Activated CD8-positive, alpha-beta memory T cell treated with anti-CD3 and anti-CD28 coated beads for 24 hours (primary cell): ENCODE measurements around the gene POLR1A.

ENCODE experiments used
- DNase-seq: peaks from one replicate; pipeline ENCODE4 v3.0.0-alpha.2; 2020

The POLR1A gene

DNA sequence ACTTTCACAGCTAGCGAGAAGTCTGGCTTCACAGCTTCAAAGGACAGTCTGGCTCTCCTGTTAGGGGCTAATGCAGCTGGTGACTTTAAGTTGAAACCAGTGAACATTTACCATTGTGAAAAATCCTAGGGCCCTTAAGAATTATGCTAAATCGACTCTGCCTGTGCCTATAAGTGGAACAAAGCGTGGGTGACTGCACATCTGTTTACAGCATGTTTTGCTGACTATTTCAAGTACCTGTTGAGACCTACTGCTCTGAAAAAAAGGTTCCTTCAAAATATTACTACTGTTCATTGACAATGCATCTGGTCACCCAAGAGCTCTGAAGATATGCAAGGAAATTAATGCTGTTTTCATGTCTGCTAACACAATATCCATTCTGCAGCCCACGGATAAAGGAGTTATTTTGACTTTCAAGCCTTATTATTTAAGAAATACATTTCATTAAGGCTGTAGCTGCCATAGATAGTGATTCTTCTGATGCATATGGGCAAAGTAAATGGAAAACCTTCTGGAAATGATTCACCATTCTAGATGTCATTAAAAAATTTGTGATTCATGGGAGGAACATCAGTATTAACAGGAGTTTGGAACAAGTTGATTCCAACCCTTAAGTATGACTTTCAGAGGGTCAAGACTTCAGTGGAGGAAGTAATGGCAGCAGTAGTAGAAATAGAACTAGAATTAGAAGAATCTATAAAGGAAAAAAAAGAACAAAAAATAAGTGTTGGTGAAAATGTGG is 48.9 kb downstream of the POLR1A start:
- DNase-seq = no peak

DNA sequence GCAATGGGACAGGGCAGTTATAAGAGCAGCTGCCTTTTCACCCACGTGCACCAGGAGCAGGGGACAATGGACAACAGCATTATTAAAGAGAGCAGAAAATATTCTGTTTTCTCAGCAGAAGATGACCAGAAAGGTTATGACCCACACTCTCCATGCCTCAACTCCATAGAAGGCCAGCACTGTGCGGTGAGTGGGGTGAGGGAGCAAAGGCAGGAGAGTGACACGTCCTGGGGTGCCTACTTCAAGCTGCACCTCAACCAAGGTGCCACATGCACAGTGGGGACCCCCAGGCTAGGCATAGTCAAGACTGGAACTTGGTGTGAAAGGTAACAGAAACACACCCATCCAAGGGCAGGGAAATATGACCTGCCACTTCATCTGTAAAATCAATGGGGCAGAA is 50.4 kb downstream of the POLR1A start:
- DNase-seq = no peak

DNA sequence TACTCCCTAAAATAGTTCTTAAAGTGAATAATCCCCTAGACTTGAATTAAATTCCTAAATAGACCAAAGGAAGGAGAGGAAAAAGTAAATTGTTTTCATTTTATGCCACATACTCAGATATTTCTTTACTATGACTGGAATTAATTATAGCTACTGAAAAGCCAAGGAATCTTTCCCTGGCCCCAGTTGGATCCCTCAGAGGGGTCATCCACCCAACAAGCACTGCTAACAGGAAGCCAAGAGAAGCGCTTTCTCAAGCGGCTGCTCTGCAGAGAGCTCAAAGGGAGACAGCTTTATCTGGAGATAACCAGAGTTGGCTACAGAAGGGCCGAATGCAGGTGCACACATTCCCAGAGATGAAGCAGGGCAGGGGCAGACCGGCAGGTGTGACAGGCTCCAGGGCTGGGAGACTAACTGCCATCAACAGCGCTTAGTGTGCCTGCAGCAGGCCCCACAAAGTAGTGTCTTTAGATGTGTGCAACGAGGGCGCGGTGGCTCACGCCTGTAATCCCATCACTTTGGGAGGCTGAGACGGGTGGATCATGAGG is 51.1 kb downstream of the POLR1A start:
- no peak for DNase-seq

DNA sequence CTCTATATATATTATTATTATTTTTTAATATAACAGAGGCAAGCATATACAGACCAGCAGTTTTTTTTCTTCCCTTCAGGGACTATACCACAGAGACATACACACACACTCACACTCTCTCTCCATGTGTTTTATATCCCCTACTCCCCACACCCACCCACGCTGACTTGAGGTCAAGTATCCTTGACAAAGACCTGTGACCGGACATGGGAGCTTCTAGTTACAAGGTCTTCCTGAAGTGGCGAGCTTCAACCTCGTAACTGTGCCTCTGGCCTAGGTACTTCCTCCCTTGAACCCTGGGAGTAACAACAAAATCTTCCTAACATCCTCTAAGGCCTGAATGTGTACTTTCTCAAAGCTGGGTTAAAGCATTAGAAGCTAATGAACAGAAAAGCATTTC is 52.5 kb downstream of the POLR1A start:
- peak; percentile 9 for DNase-seq

DNA sequence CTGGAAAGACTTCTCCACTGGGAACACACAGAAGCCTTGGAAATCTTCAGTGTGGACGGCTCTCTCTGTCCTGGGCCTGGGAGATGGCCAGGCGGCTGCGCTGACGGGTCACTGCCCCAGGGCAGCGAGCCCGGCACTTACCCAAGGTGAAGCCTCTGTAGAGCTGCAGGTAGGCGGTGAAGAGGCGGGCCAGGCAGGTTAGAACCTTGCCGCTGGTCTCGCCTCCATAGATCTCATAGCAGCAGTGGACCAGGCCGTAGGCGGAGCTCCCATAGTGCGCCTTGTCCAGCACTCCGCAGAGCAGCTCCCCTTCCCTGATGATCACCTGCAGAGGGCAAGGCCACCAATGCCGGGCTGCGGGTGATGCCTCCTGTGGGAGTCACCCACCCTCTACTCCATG is 53.0 kb downstream of the POLR1A start:
- no peak for DNase-seq

DNA sequence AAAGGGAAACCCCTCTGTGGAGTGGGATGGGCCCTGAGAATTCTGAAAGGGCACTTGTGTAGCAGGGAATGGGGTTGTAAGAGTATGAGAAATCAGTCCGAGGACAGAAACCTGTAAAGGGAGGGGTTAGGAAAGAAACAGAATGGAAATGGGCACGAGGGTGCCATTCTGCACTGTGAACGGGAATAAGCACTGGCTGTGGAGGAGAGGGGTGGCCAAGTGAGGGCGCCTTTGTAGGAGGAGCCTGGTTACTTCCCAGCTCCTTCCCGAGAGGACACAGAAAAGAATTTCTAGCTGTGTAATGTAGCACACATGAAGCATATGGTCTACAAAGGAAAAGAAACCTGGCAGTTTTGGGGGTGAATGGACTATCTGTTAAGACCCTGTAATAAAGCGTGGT is 53.4 kb downstream of the POLR1A start:
- DNase-seq = no peak

DNA sequence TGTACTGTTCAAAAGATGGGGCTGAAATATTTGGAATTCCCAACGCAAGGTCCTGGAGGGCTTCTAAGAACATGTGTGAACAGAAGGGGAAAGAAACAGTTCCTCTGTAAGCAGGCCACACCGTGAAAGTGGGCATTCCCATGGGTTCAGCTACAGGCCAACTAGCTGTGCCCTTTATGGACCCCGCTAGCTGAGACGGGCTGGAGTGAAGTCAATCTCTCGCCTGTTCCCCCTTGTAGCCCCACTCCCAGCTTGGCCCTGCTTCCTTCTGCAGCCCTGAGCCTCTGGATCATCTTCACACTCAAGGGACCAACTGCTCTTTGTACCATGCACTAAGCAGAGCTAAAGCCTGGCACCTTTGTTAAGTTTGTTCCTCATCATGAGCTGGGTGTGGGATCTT is 55.4 kb downstream of the POLR1A start:
- DNase-seq = no peak

DNA sequence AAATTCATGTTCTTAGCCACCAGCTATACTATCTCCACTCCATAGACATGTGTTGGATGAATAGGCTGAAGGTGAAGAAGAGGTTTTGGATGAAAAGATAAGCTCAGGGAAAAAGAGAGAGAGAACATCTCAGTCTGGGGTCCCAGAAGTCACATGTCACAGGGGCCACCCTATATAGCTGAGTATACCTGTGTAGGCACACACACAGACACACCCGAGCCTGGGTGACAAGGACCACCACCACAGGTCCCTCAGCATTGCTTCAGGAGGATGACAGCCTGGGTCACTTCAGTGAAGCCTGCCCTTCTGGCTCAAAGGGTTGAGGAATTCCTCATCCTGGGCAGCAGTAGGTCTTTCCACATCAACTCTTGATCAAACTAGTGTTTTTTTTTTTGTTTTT is 56.2 kb downstream of the POLR1A start:
- DNase-seq = no peak

DNA sequence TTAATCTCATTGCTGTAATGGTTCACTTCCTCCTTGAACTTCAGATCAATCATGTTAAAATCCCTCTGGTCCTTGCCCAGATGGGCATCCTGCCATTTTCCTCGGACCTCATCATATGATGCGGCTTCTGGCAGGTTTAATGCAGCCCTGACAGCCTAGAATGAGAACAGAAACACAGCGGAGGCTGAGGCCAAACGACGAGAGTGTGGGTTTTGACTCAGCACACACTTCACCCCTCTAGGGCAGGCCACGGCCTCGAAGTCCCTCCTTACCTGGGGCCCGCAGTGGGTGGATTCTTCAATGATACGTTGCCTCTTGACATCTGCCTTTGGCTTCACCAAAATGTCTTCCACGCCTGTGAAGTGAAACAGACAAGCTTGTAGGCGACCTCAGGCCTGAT is 56.8 kb downstream of the POLR1A start:
- no peak for DNase-seq

DNA sequence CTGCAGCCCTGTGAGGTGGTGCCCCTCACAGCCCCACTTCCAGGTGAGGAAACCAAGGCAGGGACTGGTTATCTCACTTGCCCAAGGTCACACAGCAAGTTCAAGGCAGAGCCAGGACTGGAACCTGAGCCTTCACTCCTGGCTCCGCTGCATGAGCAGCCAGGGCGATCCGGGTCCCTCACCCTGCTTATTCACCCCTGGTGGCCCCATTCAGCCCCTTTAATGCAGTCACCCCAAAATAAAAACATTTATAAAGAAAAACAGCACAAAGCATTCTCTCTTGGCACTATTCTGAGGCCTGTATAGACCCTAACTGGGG is 57.3 kb downstream of the POLR1A start:
- DNase-seq = no peak

DNA sequence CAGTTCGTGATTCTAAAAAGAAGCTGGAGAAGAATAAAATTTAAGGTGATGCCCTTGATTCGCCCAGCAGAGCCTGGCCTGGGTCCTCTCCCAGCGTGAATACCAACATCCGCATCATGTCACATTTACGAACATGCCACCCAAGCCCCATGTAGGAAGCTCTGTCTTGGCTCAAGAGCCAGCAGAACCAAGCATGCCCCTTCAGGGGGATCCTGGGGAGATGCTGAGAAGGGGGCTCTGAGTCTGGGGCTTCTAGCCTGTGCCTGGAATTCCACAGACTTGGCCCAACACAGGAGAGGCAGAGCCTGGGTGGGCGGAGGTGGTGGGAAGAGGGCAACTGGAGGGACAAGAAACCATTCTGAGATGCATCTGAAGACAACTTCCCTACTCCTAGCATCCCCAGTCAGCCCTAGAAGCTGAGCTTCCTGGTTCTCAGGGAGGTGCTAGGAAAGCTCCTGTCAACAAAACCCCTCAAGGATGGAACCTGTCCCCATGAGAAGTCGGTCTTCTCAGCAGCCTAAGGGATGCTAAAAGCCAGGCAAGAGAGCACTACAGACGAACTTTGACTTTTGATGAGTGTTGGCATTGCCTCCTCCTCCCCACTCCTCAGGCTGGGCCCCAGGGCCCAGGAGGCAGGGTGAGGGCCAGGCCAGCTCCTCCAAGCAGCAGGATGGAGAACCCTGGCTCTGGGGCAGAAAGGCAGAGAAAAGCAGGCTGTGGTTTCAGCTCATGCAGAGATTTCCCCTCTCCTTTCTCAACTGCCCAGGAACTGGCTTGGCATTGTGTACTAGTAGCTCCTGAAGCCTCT is 57.9 kb downstream of the POLR1A start:
- DNase-seq = peak; percentile 46

DNA sequence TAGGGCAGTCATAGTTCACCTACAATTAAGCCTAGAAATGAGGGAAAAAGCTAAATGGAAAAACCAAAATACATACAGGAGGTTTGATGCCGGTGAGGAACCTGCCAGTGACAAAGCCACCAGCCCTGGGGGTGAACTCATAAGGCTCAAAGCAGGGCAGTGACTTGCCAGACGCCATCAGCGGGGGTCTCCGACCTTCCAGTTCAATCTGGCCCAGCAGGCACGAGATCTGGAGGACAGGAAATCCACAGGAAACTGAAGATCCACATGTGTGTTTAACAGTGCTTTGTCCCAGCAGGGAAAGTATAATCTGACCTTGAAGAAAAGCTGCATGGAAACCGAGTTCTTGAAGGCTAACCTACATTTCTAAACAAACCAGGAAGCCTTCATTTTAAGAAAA is 60.1 kb downstream of the POLR1A start:
- DNase-seq = peak; percentile 17

DNA sequence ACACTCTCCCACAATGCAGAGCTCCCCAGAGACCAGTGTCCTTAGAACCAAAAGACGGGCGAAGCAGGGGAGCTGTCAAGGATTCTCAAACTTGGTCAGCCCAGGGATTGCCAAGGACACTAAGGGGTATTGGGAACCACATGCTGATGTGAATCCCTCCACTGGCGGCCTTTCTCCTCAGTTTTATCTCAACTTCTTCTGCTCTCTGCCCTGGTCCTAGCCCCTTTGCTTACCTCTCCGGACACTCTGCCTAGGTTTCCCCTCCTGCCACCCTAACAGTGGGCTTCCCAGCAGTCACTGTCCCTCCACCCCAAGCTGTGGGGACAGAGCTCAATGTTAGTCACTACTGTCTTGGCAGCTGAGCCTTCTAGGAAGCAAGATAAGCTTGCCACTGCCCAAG is 61.1 kb downstream of the POLR1A start:
- DNase-seq = no peak

DNA sequence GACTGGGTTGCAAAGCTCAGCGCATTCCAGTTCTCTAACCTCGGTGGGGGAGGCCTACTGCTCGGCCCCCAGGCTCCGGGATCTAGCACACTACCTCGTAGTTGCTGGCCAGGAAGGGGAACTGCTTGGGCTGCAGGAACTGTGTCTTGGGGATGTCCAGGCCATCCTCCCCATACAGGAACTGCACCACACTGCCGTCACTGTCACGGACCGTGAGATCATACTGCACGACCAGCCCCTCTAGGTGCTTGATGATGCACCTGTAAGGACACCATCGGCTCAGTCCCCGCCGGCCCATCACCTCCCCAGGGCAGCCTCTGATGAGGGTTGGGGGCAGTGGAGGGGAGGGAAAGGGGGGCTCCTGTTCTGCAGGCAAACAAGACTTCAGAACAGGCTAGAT is 61.6 kb downstream of the POLR1A start:
- DNase-seq = peak; percentile 41

DNA sequence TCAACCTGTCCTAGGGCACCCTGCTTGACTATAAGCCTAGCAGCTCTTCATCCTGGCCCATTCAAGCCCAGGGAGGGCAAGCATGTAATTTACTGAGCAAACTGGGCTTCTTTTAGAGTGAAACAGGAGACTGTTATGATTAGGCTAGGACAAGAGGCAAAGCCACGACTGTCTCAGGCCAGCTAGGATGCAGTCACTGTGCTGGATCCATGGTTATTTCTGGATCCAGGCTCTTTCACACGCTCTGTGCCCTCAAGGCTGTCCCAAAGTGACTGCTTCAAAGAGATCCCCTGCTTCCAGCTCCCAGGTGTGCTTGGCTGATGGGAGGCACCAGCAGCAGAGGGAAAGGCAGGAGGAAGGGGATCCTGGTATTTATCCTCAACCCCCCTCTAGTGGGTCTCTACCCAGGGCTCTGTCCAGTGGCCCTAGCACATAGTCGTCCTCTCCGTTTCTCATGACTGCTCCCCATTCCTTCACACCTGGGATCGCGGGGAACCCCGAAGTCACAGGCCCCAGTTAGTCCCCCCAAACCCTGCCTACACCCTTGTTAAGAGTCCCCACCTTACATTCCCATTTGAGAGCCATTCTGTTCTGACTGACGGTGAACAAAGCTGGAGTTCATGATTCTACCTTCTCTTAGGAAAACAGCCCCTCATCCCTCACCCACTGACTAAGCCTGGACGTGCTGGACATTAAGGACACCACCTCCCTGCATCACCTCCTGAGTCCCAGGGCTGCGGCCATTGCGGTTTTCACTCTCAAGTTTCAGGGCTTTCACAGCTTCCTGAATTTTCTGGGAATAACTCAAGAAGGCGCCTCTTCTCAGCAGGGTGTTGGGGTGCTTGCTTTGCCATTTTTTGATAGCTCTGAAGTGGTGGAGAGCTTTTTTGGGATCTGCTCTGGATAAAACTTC is 63.2 kb downstream of the POLR1A start:
- peak; percentile 48 for DNase-seq

DNA sequence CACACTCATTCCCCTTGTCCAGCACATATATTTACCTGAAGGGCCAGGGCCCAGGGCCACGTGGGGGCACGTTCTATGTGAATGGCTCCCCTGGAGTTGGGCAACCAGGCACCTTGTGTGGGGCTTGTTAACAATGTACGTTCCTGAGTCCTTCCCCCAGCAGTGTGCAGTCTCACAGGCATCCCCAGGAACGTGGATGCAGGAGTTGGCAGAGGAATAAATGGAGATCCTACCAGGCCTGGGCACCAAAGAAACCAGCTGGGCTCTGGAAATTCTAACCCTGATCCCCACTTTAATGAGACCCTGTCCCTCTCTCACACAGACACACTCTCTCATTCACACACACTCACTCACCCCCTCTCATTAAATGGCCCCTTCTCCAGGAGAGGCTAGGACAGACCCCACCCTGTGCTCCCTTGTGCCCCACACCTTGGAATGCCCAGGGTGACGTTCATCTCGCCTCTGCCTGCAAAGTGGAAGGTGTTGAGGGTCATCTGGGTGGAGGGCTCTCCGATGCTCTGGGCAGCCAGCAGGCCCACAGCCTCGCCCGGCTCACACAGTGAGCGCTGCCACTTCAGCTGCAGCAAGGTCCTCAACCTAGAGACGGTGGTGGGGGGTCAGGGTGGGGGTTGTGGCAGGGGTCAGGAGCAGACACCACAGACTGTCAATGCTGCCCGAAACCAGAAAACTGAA is 65.6 kb downstream of the POLR1A start:
- DNase-seq = peak; percentile 60

DNA sequence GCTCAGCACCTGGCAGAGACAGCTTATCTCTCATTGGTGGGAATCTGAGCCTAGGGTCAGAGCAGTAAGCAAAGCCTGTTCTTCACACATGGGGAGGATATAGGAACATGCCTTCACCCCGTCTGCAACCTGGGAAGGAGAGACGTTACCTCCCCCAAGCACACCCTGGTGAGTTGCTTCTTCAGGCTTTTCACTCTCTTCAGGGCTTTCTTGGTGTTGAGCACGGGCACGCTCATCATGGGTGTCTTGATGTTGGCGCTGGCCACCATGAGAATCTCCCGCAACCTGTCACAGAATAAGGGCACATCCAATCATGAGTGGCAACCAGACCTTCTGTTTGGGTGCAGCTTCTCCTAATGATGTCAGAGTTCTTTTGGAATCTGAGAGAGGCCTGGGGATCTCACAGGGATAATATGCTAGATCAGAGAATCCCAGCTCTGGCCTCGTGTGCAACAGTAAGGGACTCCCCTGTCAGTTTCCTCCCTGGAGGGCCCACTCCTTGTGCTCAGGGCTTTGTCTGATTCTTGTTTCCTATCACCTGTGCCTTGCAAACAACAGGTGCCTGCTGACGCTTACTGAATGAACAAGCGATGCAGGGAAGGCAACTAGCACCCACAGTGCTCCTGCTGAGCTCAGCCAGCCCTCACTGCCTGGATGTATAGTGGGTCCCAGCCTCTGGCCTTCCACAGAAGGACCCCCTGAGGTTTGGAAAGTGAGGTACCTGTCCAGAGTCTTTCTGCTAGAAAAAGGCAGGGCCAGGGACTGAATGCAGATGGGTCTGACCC is 66.3 kb downstream of the POLR1A start:
- DNase-seq = no peak

DNA sequence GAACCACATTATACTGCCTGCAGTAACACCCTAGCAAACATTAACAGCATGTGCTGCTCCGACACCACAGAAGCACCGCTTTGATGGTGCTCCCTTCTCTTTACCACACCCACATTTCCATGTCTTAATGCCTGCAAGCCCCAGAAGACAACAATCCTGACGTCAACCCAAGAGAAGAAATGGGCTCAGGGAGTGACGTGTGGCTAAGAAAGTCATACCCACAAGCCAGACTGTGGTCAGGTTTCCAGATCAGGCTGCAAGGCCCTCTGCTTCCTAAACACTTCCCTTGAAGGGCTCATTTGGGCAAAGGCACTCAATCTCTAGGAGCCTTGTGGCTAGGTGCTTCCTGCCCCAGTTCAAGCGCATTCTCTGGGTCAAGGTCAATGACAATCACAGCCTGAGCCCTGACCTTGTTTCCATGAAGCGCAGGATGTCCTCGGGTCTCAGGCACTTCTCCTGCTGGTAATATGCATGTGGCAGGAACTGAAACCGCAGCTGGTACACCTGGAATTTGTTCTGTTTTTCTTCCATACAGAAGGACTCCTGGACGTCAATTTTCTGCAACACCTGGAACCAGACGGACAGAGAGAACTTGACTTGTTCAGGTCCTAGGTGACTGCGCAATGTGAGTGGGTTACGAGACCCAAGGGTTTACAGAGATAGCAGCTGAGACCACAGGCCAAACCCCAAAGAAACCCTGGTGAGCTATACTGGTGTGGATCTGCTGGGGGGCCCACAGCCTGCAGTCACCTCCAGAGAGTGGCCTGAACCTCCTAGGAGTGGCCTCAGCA is 67.2 kb downstream of the POLR1A start:
- peak; percentile 80 for DNase-seq

DNA sequence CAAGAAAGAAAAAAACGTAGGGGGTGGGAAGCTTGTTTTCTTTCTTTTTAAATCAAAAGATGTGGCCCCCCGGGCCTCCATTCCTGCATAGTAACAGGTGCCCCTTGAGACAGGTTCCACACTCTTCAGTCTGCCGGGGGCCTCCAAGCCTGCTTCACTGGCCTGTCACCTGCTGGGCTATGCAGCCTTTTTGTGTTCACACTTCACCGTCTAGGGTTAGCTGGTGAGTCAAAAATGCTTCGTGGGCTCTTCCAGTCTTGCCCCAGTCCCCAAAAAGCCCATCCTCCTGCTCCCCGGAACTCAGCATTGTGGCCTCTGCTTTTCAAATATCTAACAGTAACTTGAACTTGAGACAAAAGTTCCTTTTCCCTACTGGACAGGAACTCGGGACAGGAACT is 67.9 kb downstream of the POLR1A start:
- DNase-seq = no peak

DNA sequence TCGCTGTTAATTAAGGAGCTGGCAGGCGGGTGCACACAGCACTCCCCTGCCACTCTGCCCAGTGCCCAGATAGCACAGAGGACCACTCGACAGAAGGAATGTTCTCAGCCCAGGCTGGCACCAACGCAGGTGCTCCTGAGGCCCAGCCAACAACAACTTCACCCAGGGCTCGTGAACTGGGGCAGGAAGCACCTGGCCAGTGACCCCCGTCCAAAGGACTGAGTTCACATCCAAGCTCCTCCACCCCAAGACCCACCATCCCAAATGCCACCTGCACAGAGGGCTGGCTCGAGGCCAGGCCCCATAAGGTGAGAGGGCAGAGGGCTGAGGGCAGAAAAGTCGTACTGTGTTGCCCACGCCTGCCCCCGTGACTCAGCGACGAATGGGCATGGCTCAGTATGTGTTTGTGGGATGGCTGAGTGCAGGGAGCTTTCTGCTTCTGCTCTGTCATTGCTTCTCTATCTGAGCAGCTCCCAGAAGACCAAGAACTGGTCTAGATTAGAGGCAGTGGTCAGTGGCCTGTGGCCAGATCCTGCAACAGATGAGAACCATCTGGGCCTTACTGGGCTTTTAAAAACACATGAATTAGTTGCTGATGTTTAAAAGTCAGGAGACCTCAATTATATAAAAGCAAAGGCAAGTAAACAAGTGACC is 68.4 kb downstream of the POLR1A start:
- peak; percentile 77 for DNase-seq
